Measurements from ENCODE around the gene SUCLG2.

DNA sequence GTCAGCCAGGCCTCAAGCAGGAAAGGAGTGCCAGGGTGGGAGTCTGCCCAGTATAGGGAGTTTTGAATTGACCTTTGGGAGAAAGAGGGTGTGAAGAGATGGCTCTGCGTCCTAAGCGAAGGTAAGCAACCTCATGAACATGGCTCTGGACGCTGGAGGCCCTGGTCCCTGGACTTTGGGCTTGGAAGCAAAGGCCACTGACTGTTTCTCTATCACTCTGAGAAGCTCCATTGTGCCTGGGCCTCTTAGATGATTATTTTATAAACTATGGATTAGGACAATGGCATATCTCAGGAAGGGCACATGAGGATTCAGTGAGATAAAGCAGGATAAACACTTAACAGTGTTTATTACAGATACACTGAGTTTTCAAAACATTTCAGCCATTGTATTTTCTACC, 59.0 kb downstream of the SUCLG2 start:
- TF ChIP-seq SPI1 (IDR thresholded peaks at IDR 0.05; ENCODE audit: low read depth, low read length): no peak
- no peak for TF ChIP-seq POLR2A (IDR thresholded peaks at IDR 0.05; ENCODE audit: low read depth, low read length)
- TF ChIP-seq POLR2AphosphoS5 (IDR thresholded peaks at IDR 0.05; ENCODE audit: low read depth, low read length): no peak
- TF ChIP-seq TAF1 (IDR thresholded peaks at IDR 0.05; ENCODE audit: low read depth, low read length): no peak

Measured in GM12891 (cell line).